ENCODE data around the gene PIGN. TPM values are rescaled to one million over a fixed set of nuclear protein-coding genes. Genes with fewer than 3 reads are reported as not detected.

PIGN gene
- total RNA-seq, 1 donor from 2014 or later, result 35.4 TPM

- Mint-ChIP-seq H3K9me3 (no peaks in the 10 kb centered on the region), H3K4me3 (no peak overlapping the region), H3K4me1 (no peaks in the 10 kb centered on the region), H3K27me3 (ENCODE audit: low read depth) (no peaks in the 10 kb centered on the region), H3K36me3 (peaks cover 7% of the 10 kb centered on the region), H3K27ac (no peak overlapping the region)
- TF ChIP-seq CTCF (IDR thresholded peaks at IDR 0.05; ENCODE audit: unreplicated experiment), result no peak
- DNase-seq (ENCODE audit: low spot score in 2 of 2, unreplicated experiment in 2 of 2), result no peak
These were observed 35.6 kb downstream of the PIGN start for GRCh38 chr18:62151068-62151771.

DNA sequence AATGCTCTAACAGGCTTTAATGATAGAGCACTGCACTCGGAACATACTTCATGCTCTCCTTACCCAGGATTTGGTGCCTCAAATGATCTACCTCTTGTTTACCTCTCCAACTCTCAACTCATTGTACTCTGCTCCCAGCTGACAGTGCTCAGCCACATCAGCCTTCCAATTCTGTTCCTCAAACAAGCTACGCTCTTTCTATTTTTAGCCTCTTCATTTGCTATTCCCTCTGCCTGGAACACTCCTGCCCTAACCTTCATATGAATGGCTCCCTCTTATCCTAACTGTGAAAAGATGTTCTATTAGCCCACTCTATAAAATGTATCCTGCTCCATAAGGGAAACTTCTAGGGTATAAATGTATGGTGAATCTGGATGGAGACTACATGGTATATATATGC lies 42.5 kb downstream of the PIGN start:
- H3K9me3 Mint-ChIP-seq, result no peaks in the 10 kb centered on the region
- H3K36me3 Mint-ChIP-seq, result peaks cover 12% of the 10 kb centered on the region
- no peak overlapping the region for H3K27ac Mint-ChIP-seq
- no peak overlapping the region for H3K4me3 Mint-ChIP-seq
- H3K4me1 Mint-ChIP-seq, result no peaks in the 10 kb centered on the region
- no peak for TF ChIP-seq CTCF (IDR thresholded peaks at IDR 0.05; ENCODE audit: unreplicated experiment)
- H3K27me3 Mint-ChIP-seq (ENCODE audit: low read depth), result no peaks in the 10 kb centered on the region
- no peak for DNase-seq (ENCODE audit: low spot score in 2 of 2, unreplicated experiment in 2 of 2)

DNA sequence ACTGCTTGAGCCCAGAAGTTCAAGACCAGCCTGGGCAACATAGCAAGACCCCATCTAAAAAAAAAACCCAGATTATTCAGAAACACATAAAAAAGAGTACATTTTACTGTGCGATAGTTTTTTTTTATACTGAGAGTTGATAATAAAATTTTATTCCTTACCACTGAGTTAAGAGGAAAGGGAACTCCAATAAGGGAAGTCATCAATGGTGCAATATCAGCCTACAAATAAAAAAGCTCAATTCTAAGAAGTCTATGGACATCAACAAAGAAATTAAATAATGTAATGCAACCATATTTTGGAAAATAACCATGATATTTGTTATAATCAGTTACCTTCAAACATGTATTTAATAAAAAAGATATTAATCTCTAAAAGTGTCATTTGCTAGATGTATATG lies 46.6 kb downstream of the PIGN start:
- H3K4me1 Mint-ChIP-seq, result no peaks in the 10 kb centered on the region
- H3K27me3 Mint-ChIP-seq (ENCODE audit: low read depth), result no peaks in the 10 kb centered on the region
- peaks cover 22% of the 10 kb centered on the region for H3K36me3 Mint-ChIP-seq
- DNase-seq (ENCODE audit: low spot score in 2 of 2, unreplicated experiment in 2 of 2), result no peak
- H3K27ac Mint-ChIP-seq, result no peak overlapping the region
- no peak overlapping the region for H3K4me3 Mint-ChIP-seq
- TF ChIP-seq CTCF (IDR thresholded peaks at IDR 0.05; ENCODE audit: unreplicated experiment), result no peak
- H3K9me3 Mint-ChIP-seq, result no peaks in the 10 kb centered on the region

GRCh38 chr18:62138461-62139235 lies 48.2 kb downstream of the PIGN start:
- Mint-ChIP-seq H3K9me3 (no peaks in the 10 kb centered on the region), H3K36me3 (peaks cover 19% of the 10 kb centered on the region), H3K27ac (no peak overlapping the region), H3K27me3 (ENCODE audit: low read depth) (no peaks in the 10 kb centered on the region), H3K4me1 (no peaks in the 10 kb centered on the region), H3K4me3 (no peak overlapping the region)
- TF ChIP-seq CTCF (IDR thresholded peaks at IDR 0.05; ENCODE audit: unreplicated experiment), result no peak
- no peak for DNase-seq (ENCODE audit: low spot score in 2 of 2, unreplicated experiment in 2 of 2)

- H3K36me3 Mint-ChIP-seq, result no peaks in the 10 kb centered on the region
- H3K4me3 Mint-ChIP-seq, result no peak overlapping the region
- no peaks in the 10 kb centered on the region for H3K9me3 Mint-ChIP-seq
- peak; percentile 33 to 62 for DNase-seq (ENCODE audit: low spot score in 2 of 2, unreplicated experiment in 2 of 2)
- H3K4me1 Mint-ChIP-seq, result peaks cover 10% of the 10 kb centered on the region
- TF ChIP-seq CTCF (IDR thresholded peaks at IDR 0.05; ENCODE audit: unreplicated experiment), result peak; percentile 91
- no peaks in the 10 kb centered on the region for H3K27me3 Mint-ChIP-seq (ENCODE audit: low read depth)
- peak overlapping the region; percentile 75 for H3K27ac Mint-ChIP-seq
These were observed 55.5 kb downstream of the PIGN start for GRCh38 chr18:62131301-62131909.
